Adrenal gland (tissue), 12 donors: ENCODE measurements around the gene C6orf89. TPM values are rescaled to one million over a fixed set of nuclear protein-coding genes. Genes with fewer than 3 reads are reported as not detected.

Experiments
- DNase-seq, 7 donors: peaks; one replicate each; pipeline ENCODE4 v3.0.0-alpha.2; 2019 to 2020
- H3K27ac ChIP-seq, 5 donors: fragments of 200-600 bp; sonication (generic) in 4 of 5; 1 replicate in 3 of 5; 2 replicates in 2 of 5; pipeline versions ENCODE4 v1.5.1 to v1.8.0; 2016 to 2020; ENCODE audit warnings: mild to moderate bottlenecking in 1 of 5
- H3K27me3 ChIP-seq: fragments of 200-600 bp; 2 replicates; pipeline ENCODE4 v1.8.0; 2021
- H3K36me3 ChIP-seq, 2 donors: fragments of 200-600 bp; replicated peaks in 1 of 2; 1 replicate in 1 of 2; 2 replicates in 1 of 2; pipeline versions ENCODE4 v1.5.1 to v1.8.0; 2018 to 2022
- H3K4me1 ChIP-seq, 2 donors: fragments of 200-600 bp; replicated peaks in 1 of 2; 1 replicate in 1 of 2; 2 replicates in 1 of 2; pipeline versions ENCODE4 v1.5.1 to v1.8.0; 2018 to 2021
- H3K4me3 ChIP-seq, 4 donors: fragments of 200-600 bp; sonication (generic) in 3 of 4; one replicate each; pipeline ENCODE4 v1.5.1; 2016 to 2018
- H3K9me3 ChIP-seq, 3 donors: fragments of 200-600 bp; sonication (generic) in 1 of 3; replicated peaks in 1 of 3; 1 replicate in 2 of 3; 2 replicates in 1 of 3; pipeline versions ENCODE4 v1.5.1 to v1.8.0; 2016 to 2021
- POLR2A ChIP-seq, 2 donors: fragments of 450-650 bp; IDR thresholded peaks; one replicate each; pipeline ENCODE4 v1.6.1; 2017; ENCODE audit warnings: antibody characterized with exemption in 2 of 2, mild to moderate bottlenecking in 2 of 2, moderate library complexity in 1 of 2
- WGBS, 4 donors: extraction: QIAGEN DNeasy Blood & Tissue Kit in 2 of 4; methylation state at CpG; one replicate each; pipeline versions ENCODE4 v1.1.5 to v1.1.7; 2013 to 2017; 5-methylcytosine and 5-hydroxymethylcytosine counted together
- intact Hi-C, 2 donors: fragments of 100-400 bp; cut with DNase I; formaldehyde crosslinking; loops; one replicate each; pipeline versions ENCODE4 v1.14.1 to v1.15.0; 2022 to 2023
- polyA plus RNA-seq, 3 donors: library from polyadenylated mRNA; stranded (reverse); fragments of 200-250 nt in 2 of 3; fragments of 350-450 nt in 1 of 3; fragmentation: Illumina TruSeq in 1 of 3; extraction: RNeasy Lipid Tissue Mini Kit (QIAGEN cat#74804) in 1 of 3; gene quantifications; one replicate each; pipeline ENCODE4 v1.2.3, GENCODE V29; 2013 to 2014
- total RNA-seq, 9 donors: library from RNA; depleted of rRNA in 4 of 9; stranded (reverse); fragments of >200 nt in 4 of 9; fragments of 120-200 nt in 1 of 9; fragmentation: NEBNext Ultra II Directional in 1 of 9; extraction: Animal tissue kit (Norgen Biotek cat#: 25700) in 1 of 9; gene quantifications; one replicate each; pipeline versions ENCODE4 v1.1.0 to v1.2.4, GENCODE V29; 2013 to 2023
- TF ChIP-seq, protein P1 (sequence below), 6 experiments: fragments of 450-650 bp in 4 of 6; fragments of 200-600 bp in 2 of 6; sonication (generic) in 1 of 6; IDR thresholded peaks; 1 replicate in 5 of 6; 2 replicates in 1 of 6; pipeline versions ENCODE4 v1.5.1 to v1.8.0; 2016 to 2021; ENCODE audit warnings: antibody characterized with exemption in 6 of 6, mild to moderate bottlenecking in 2 of 6, moderate library complexity in 1 of 6
- donor health status: healthy with polysubstance abuse.
- donor health status: Bipolar disorder and iron deficiency.
- donor health status: DM: yes; HTN: yes; CAD: no.
- donor health status: DM: no; HTN: no; CAD: no.
- donor health status: DM: no; HTN: no; CAD: no.
- donor health status: DM: yes; HTN: yes; CAD: no.

C6orf89 gene
- total and polyA plus RNA-seq, 12 donors = 17.5 to 107 (median 75.7) TPM

DNA sequence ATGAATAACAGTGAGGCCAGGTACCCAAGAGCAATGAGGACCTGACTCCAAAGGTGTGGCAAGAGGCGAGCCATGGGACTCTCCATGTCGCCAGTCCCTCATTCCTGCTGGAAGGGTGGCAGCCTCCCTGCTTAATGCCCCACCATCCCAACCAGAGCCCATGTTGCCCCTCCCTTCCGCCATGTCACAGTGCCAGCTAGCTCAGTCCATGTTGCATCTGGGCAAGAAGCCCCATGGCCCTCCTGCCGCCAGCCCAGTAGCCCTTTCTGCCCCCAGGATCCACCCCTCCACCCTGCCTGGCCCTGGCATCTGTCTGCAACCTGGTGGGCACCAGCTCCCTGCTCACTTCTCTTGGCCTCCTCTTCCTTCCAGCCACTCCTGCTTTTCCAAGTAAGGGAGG is 40.5 kb upstream of the C6orf89 start:
- Histone ChIP-seq H3K27ac (no peak overlapping the region), H3K9me3 (no peaks in the 10 kb centered on the region), H3K4me3 (no peak overlapping the region), H3K27me3 (no peaks in the 10 kb centered on the region), H3K4me1 (peaks cover 6 to 26% of the 10 kb centered on the region in 2 donors), H3K36me3 (no peaks in the 10 kb centered on the region)
- DNase-seq = no peak
- intact Hi-C loops = loop anchor here in 1 of 2 donors (5.0 kb wide), 1 partner anchor 78 kb away; no protein-coding TSS in a partner anchor
- TF ChIP-seq, protein P1, sequence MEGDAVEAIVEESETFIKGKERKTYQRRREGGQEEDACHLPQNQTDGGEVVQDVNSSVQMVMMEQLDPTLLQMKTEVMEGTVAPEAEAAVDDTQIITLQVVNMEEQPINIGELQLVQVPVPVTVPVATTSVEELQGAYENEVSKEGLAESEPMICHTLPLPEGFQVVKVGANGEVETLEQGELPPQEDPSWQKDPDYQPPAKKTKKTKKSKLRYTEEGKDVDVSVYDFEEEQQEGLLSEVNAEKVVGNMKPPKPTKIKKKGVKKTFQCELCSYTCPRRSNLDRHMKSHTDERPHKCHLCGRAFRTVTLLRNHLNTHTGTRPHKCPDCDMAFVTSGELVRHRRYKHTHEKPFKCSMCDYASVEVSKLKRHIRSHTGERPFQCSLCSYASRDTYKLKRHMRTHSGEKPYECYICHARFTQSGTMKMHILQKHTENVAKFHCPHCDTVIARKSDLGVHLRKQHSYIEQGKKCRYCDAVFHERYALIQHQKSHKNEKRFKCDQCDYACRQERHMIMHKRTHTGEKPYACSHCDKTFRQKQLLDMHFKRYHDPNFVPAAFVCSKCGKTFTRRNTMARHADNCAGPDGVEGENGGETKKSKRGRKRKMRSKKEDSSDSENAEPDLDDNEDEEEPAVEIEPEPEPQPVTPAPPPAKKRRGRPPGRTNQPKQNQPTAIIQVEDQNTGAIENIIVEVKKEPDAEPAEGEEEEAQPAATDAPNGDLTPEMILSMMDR (IDR thresholded peaks at IDR 0.05) = no peak
- no peak for TF ChIP-seq POLR2A (IDR thresholded peaks at IDR 0.05)
- 73 to 99% (median 79%) methylated on average over 3 to 4 of the region's 4 CpGs for WGBS, 4 donors

DNA sequence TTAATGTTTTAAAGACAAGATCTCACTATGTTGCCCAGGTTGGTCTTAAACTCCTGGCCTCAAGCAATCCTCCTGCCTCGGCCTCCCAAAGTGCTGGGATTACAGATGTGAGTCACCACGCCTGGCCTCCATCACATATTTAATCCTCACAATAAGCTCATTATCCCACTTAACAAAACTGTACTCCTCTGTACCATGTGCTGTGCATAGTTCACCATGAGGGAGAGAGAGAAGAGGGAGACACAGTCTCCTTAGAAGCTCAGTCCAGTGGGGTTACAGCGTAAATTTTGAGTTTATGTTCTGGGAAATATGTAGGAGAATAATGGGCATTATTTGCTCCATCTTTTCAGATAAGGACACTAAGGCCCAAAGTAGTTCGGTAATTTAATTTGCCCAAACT is 38.6 kb upstream of the C6orf89 start:
- TF ChIP-seq, protein P1 (IDR thresholded peaks at IDR 0.05) = no peak
- no peak for TF ChIP-seq POLR2A (IDR thresholded peaks at IDR 0.05)
- 93 to 99% (median 95%) methylated on average over 4 of the region's 4 CpGs for WGBS, 4 donors
- Histone ChIP-seq H3K4me3 (no peak overlapping the region), H3K27ac (no peak overlapping the region), H3K9me3 (no peaks in the 10 kb centered on the region), H3K27me3 (no peaks in the 10 kb centered on the region), H3K36me3 (no peaks in the 10 kb centered on the region), H3K4me1 (peaks cover 0 to 18% of the 10 kb centered on the region in 2 donors)
- DNase-seq = no peak
- intact Hi-C loops = loop anchor here in 1 of 2 donors (5.0 kb wide), 1 partner anchor 80 kb away; no protein-coding TSS in a partner anchor

DNA sequence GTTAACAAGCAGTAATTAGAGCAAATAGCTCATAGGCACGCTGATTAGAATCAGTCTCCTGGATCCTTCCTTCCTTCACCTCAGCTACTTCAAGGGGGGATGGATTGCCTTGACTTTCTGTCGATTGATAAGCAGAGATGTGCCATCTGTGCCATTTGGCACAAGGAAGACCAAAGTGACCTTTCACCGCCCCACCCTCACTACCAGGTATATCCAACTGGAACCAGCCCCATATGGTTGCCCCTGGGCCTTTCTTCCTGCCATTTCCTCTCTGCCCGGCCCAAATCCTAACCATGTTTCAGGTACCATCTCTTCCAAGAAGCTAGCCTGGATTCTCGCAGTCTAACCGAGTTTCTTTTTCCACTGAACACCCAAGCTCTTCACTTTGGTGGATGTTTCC is 37.8 kb upstream of the C6orf89 start:
- TF ChIP-seq, protein P1 (IDR thresholded peaks at IDR 0.05) = no peak
- no peak for TF ChIP-seq POLR2A (IDR thresholded peaks at IDR 0.05)
- no peaks in the 10 kb centered on the region for H3K9me3 ChIP-seq
- no peak overlapping the region for H3K27ac ChIP-seq
- no peaks in the 10 kb centered on the region for H3K27me3 ChIP-seq
- no peak overlapping the region for H3K4me3 ChIP-seq
- DNase-seq = no peak
- H3K36me3 ChIP-seq = no peaks in the 10 kb centered on the region
- 92 to 96% (median 95%) methylated on average over 6 of the region's 6 CpGs for WGBS, 4 donors
- peaks cover 0 to 18% of the 10 kb centered on the region in 2 donors for H3K4me1 ChIP-seq
- intact Hi-C loops = loop anchor here in 1 of 2 donors (5.0 kb wide), 1 partner anchor 81 kb away; no protein-coding TSS in a partner anchor

DNA sequence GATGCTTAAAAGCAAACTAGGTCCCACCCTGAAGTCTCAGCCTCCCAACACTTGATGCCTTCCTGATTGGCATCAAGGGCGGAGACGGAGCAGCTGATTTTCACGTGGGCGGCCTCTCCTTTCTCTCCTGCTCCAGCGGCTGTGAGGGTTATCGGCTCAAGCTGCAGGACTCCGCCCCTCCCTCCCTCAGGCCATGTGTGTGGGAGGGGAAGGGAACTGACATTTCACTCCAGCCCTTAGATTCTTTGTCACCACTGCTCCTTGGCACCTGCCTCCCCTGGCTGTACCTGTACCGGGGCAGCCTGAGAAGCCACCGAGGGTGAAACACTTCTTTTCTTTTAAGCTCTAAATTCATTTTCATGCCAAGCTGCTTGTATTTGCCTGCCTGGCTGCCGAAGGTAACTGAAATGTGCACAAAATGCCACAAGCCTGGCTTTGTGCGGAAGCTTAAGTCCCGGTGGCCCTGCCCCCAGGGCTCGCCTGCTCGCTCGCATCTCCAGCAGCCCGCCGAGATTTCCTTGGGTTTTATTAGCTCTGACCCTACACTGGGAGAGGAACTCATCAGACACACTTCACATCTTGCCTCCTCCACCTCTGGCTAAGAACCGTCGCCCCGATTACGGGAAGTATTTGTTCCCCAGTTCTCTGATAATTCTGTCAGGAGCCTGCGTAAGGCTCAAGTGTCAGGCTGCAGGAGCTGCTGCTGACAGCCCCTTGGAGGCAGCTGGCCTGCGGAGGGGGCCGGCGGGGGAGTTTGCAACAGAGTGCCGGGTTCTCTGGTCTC is 36.9 kb upstream of the C6orf89 start:
- intact Hi-C loops = loop anchor here in 1 of 2 donors (5.0 kb wide), 1 partner anchor 82 kb away; no protein-coding TSS in a partner anchor
- 55 to 67% (median 58%) methylated on average over 23 to 26 of the region's 26 CpGs for WGBS, 4 donors
- Histone ChIP-seq H3K4me3 (no peak overlapping the region), H3K27ac (no peak overlapping the region), H3K9me3 (no peaks in the 10 kb centered on the region), H3K4me1 (peaks cover 0 to 18% of the 10 kb centered on the region in 2 donors), H3K36me3 (no peaks in the 10 kb centered on the region), H3K27me3 (no peaks in the 10 kb centered on the region)
- no peak for TF ChIP-seq POLR2A (IDR thresholded peaks at IDR 0.05)
- TF ChIP-seq, protein P1 (IDR thresholded peaks at IDR 0.05) = no peak
- DNase-seq = peak in 1 of 7 donors; percentile 73
